Measurements from ENCODE around the gene IGSF5. TPM values are rescaled to one million over a fixed set of nuclear protein-coding genes. Genes with fewer than 3 reads are reported as not detected.

IGSF5 gene
- total and polyA plus RNA-seq, 9 of the 15 experiments (the other 6 are each of a cell fraction or from before 2014, with no cell fraction given) = not detected

- H2AFZ ChIP-seq (ENCODE audit: low read depth, low read length) = no peak overlapping the region
- H3K27ac ChIP-seq (ENCODE audit: extremely low read depth, low read depth, low read length) = no peak overlapping the region
- no peaks in the 10 kb centered on the region for H3K4me1 ChIP-seq (replicated peaks in 1 of 2; ENCODE audit: control insufficient read depth in 2 of 2, insufficient read depth in 2 of 2, low read length in 2 of 2)
- WGBS (ENCODE audit: insufficient coverage, low coverage, missing lambda C conversion rate) = 0% methylated on average over 6 of the region's 6 CpGs
- 0 out of 5 replicates have a peak, but pooled peaks cover 0 to 8% of the 10 kb centered on the region in 2 experiments for H3K27me3 ChIP-seq (ENCODE audit: control insufficient read depth in 2 of 2, insufficient read depth in 2 of 2, low read length in 2 of 2)
- ATAC-seq (no peak), DNase-seq (ENCODE audit: extremely low read depth in 1 of 4, low spot score in 3 of 4) (no peak), FAIRE-seq (no peak)
- intact Hi-C loops (cut with micrococcal nuclease) = no loop called here
- H3K9ac ChIP-seq (ENCODE audit: insufficient read depth in 1 of 2, low read depth in 2 of 2, low read length in 2 of 2) = no peak overlapping the region
- H3K4me2 ChIP-seq (ENCODE audit: insufficient read depth, low read length) = no peak overlapping the region
- ChIA-PET POLR2A (interaction anchor here (1.3 kb wide), 1 partner anchor 10 kb away, joined by 3 read pairs; no protein-coding TSS in a partner anchor), CTCF (ENCODE audit: low intra/inter-chr PET ratio) (no interaction called here)
- no peak overlapping the region for H3K4me3 ChIP-seq
- H3K9me3 ChIP-seq (replicated peaks; ENCODE audit: control insufficient read depth, insufficient read depth, low read depth, low read length) = no peaks in the 10 kb centered on the region
- H3K36me3 ChIP-seq (ENCODE audit: control insufficient read depth, insufficient read depth, low read length) = no peaks in the 10 kb centered on the region
- H4K20me1 ChIP-seq (replicated peaks; ENCODE audit: control insufficient read depth, insufficient read depth, low read length) = no peaks in the 10 kb centered on the region
- no peaks in the 10 kb centered on the region for H3K79me2 ChIP-seq (ENCODE audit: control insufficient read depth, insufficient read depth, low read length)
- in situ Hi-C loops (cut with MboI) = no loop called here
- BruUV-seq (replicated peaks) = no TSS peak
- H3K9me1 ChIP-seq (ENCODE audit: control insufficient read depth, insufficient read depth, low read length) = no peaks in the 10 kb centered on the region
- TF ChIP-seq, protein P1, sequence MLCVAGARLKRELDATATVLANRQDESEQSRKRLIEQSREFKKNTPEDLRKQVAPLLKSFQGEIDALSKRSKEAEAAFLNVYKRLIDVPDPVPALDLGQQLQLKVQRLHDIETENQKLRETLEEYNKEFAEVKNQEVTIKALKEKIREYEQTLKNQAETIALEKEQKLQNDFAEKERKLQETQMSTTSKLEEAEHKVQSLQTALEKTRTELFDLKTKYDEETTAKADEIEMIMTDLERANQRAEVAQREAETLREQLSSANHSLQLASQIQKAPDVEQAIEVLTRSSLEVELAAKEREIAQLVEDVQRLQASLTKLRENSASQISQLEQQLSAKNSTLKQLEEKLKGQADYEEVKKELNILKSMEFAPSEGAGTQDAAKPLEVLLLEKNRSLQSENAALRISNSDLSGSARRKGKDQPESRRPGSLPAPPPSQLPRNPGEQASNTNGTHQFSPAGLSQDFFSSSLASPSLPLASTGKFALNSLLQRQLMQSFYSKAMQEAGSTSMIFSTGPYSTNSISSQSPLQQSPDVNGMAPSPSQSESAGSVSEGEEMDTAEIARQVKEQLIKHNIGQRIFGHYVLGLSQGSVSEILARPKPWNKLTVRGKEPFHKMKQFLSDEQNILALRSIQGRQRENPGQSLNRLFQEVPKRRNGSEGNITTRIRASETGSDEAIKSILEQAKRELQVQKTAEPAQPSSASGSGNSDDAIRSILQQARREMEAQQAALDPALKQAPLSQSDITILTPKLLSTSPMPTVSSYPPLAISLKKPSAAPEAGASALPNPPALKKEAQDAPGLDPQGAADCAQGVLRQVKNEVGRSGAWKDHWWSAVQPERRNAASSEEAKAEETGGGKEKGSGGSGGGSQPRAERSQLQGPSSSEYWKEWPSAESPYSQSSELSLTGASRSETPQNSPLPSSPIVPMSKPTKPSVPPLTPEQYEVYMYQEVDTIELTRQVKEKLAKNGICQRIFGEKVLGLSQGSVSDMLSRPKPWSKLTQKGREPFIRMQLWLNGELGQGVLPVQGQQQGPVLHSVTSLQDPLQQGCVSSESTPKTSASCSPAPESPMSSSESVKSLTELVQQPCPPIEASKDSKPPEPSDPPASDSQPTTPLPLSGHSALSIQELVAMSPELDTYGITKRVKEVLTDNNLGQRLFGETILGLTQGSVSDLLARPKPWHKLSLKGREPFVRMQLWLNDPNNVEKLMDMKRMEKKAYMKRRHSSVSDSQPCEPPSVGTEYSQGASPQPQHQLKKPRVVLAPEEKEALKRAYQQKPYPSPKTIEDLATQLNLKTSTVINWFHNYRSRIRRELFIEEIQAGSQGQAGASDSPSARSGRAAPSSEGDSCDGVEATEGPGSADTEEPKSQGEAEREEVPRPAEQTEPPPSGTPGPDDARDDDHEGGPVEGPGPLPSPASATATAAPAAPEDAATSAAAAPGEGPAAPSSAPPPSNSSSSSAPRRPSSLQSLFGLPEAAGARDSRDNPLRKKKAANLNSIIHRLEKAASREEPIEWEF (CRISPR knock-in tag; IDR thresholded peaks at IDR 0.05) = no peak
- TF ChIP-seq ZBTB7A (IDR thresholded peaks at IDR 0.05; ENCODE audit: borderline replicate concordance, control insufficient read depth, low read depth, low read length) (no peak), YBX1 (IDR thresholded peaks at IDR 0.05) (no peak), ZBTB17 (CRISPR knock-in tag; IDR thresholded peaks at IDR 0.05) (no peak), TCF7L2 (IDR thresholded peaks at IDR 0.05; ENCODE audit: low read depth, low read length) (no peak), FOXA1 (IDR thresholded peaks at IDR 0.05; ENCODE audit: borderline replicate concordance) (no peak), RFX7 (CRISPR knock-in tag; IDR thresholded peaks at IDR 0.05) (no peak), YY1 (IDR thresholded peaks at IDR 0.05; ENCODE audit: borderline replicate concordance in 1 of 3, control insufficient read depth in 1 of 3, extremely low read depth in 1 of 3, insufficient read depth in 3 of 3, insufficient read length in 1 of 3, insufficient replicate concordance in 2 of 3, low read depth in 1 of 3, low read length in 2 of 3) (no peak), KLF1 (tag; IDR thresholded peaks at IDR 0.05) (no peak), GTF2F1 (IDR thresholded peaks at IDR 0.05; ENCODE audit: low read depth, low read length) (no peak), ETV1 (tag; conservative IDR thresholded peaks at IDR 0.05; ENCODE audit: low read depth) (no peak), ZNF354B (CRISPR knock-in tag; IDR thresholded peaks at IDR 0.05) (no peak), CBX1 (IDR thresholded peaks at IDR 0.05; ENCODE audit: low read depth) (no peak), SIN3B (IDR thresholded peaks at IDR 0.05; ENCODE audit: low read depth) (no peak), NFXL1 (CRISPR knock-in tag; IDR thresholded peaks at IDR 0.05) (no peak), GABPB1 (CRISPR knock-in tag; IDR thresholded peaks at IDR 0.05) (no peak)
- TF ChIP-seq, protein P2, sequence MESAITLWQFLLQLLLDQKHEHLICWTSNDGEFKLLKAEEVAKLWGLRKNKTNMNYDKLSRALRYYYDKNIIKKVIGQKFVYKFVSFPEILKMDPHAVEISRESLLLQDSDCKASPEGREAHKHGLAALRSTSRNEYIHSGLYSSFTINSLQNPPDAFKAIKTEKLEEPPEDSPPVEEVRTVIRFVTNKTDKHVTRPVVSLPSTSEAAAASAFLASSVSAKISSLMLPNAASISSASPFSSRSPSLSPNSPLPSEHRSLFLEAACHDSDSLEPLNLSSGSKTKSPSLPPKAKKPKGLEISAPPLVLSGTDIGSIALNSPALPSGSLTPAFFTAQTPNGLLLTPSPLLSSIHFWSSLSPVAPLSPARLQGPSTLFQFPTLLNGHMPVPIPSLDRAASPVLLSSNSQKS (CRISPR knock-in tag; IDR thresholded peaks at IDR 0.05) = no peak
- TF ChIP-seq, protein P3, sequence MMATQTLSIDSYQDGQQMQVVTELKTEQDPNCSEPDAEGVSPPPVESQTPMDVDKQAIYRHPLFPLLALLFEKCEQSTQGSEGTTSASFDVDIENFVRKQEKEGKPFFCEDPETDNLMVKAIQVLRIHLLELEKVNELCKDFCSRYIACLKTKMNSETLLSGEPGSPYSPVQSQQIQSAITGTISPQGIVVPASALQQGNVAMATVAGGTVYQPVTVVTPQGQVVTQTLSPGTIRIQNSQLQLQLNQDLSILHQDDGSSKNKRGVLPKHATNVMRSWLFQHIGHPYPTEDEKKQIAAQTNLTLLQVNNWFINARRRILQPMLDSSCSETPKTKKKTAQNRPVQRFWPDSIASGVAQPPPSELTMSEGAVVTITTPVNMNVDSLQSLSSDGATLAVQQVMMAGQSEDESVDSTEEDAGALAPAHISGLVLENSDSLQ (IDR thresholded peaks at IDR 0.05) = no peak
Measured at GRCh38 chr21:39728341-39728740, 16.6 kb upstream of the IGSF5 start.
